HTR-8/SVneo (cell line): Measurements from ENCODE around the gene SPSB1.

ENCODE experiments used
- DNase-seq: peaks from one replicate; pipeline ENCODE4 v3.0.0; 2011; ENCODE audit warnings: low spot score, mixed read lengths; ENCODE audit not compliant: insufficient read length
- FAIRE-seq: peaks from 2 replicates; lab custom pipeline; 2011; peaks lifted over from hg19 to GRCh38; lab: Jason Lieb, UNC

SPSB1 gene

DNA sequence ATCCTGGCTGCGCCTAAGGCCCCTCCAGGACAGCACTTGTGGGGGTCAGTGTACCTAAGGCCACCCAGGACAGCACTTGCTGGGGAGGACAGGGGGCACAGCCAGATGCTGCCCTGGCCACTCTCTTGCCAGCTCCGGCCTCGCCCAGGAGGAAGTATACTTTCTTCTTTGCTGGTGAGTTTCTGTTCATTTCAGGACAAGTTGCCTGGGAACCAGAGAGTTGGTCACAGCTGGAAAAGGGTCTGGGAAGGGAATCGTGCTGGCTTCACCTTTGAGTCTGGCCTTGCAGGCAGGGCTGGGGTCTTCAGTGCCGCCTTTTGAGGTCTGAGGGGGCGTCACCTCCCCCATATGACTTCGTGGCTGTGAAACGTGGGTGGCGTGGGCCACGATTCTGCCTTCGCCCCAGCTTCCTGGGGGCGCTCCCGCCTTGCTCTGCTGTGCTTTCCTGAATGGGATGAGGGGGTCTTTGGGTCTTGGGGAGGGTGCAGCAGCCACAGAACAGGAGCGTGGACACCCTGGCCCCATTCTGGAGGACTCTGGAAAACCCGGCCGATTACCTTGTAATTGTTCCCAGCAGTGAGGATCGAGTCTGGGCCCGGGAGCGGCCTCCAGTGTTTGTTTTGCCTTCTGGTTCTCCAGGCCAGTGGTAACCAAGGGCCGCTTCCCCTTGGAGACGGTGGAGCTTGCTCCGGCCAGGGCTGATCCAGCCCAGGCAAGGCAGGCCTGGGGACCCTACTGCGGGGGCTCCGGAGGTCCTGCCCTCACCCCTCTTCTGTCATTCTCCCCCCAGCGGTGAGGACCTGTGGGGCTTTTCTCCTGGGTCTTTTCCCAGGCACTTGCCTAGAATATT lies 45.9 kb downstream of the SPSB1 start:
- DNase-seq, result no peak
- no peak for FAIRE-seq

DNA sequence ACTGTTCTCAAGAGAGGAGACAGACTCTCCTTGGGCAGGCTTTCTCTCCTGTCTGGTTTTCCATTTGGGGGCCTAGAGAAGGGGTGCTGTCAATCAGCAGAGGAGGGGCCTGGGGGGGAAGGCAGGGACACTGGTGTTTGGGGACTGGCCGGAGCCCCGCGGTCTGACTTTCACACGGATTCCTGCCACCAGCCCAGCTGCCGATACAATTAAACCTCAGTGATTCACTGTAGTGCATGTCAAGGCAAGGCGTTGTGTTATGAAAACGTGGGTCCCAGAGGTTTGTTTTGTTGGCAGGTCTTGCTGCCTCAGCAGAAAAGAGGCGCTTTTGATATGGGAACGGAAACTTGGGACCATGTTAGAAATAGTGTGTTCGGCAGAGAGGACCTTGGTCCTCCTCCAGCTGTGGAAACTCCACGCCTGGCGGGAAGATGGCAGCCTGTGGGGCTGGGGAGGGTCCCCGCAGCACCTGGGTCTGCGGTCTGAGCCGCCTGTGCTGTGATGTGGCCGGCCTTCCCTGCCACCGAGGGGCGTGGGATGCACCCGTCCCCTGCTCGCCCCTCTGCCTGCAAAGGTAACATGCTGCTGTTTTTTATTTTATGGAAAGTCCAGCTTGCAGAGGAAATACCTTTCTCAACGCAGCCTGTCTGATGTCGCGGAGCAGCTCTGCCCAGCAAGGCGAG lies 47.6 kb downstream of the SPSB1 start:
- no peak for FAIRE-seq
- no peak for DNase-seq

GRCh38 chr1:9340864-9341263 lies 48.2 kb downstream of the SPSB1 start:
- FAIRE-seq, result no peak

GRCh38 chr1:9341301-9341845 lies 48.7 kb downstream of the SPSB1 start:
- no peak for DNase-seq
- FAIRE-seq, result no peak

More at GRCh38 chr1:9340864-9341263, 48.2 kb downstream of the SPSB1 start:
- DNase-seq, result no peak

DNA sequence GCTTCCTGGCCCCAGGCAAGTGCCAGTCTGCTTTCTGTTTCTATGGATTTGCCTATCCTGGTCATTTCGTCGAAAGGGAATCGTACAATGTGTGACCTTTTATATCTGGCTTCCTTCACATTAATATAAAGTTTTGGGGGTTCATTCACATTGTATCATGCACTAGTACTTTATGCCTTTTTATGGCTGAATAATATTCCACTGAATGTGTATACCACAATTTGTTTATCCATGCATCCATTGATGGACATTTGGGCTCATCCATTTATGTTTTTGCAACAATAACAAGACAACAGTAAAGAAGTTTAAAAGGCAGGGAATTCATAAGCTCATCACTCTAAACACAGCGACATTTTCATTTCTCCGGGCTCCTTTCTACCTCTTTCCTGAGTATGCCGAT lies 50.6 kb downstream of the SPSB1 start:
- DNase-seq (no peak), FAIRE-seq (no peak)

GRCh38 chr1:9344426-9345200 lies 51.9 kb downstream of the SPSB1 start:
- no peak for FAIRE-seq
- DNase-seq, result no peak

GRCh38 chr1:9345471-9345870 lies 52.8 kb downstream of the SPSB1 start:
- no peak for DNase-seq
- FAIRE-seq, result no peak

DNA sequence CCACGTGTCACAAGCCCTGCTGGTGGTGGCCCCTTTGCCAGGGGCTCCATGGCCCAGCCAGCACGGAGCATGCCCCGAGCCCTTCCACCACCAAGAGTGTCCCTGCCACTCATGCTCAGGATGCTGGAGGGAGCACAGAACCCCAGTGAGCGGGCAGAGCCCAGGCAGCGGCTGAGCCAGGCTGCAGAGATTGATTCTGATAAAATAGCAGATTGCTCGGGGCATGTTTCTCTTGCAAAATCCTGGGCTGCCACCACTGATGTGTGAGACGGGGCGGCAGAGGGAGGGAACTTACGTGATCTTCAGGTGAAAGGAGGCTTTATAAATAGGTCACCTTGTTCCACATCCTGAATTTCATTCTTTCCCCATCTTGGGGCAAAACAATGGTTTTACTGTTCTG lies 53.2 kb downstream of the SPSB1 start:
- no peak for DNase-seq
- FAIRE-seq, result no peak

DNA sequence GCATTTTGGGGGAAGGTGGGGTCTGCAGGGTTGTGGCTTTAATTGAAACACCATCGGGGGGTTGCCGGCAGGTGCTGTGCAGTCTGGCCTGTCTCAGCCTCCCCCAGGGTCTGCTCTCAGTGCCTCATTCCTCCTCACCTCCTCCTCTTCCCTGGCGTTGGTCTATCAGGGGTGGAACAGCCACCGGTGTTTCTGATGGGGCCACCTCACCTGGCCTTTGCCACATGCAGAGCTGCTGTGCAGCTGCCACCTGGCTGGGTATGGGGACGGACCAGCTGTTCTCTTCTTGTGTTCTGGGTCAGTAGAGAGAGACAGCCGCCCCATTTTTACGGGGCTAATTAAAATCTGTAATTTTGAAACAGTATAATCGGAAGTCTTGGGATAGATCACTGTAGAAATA lies 53.9 kb downstream of the SPSB1 start:
- no peak for FAIRE-seq

DNA sequence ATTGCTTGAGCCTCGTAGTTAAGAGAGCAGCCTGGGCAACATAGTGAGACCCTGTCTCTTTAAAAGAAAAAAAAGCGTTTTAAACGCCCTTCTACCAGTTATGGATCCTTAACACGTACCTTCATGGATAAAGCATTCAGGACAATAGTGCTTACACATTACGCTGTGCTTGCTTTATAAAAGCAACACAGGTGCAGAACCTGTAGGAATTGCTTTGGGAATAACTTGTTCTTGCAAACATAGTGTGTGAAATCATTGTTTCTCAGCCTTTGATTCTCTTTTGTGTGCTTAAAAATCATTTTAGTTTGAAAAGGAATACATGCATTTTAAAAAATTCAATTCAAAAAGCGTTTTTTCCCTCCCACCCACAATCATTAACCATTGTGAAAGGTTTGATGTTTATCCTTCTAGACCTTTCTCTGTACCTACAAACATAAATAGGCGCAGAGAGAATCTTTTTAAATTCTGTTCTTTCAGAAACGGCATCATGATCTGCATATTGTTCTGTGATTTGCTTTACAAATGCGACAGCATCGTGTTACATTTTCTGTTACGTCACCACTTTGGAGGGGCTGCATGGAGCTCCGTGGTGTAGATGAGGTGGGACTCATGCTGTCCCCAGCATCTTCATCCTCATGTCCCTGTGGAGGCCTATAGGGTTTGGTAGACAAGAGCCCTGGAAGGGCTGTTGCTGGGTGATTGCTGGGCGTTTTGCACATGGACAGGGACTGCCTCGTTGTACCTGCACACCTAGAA lies 54.6 kb downstream of the SPSB1 start:
- no peak for FAIRE-seq
- no peak for DNase-seq

More for the DNA sequence above, 53.9 kb downstream of the SPSB1 start:
- no peak for DNase-seq

DNA sequence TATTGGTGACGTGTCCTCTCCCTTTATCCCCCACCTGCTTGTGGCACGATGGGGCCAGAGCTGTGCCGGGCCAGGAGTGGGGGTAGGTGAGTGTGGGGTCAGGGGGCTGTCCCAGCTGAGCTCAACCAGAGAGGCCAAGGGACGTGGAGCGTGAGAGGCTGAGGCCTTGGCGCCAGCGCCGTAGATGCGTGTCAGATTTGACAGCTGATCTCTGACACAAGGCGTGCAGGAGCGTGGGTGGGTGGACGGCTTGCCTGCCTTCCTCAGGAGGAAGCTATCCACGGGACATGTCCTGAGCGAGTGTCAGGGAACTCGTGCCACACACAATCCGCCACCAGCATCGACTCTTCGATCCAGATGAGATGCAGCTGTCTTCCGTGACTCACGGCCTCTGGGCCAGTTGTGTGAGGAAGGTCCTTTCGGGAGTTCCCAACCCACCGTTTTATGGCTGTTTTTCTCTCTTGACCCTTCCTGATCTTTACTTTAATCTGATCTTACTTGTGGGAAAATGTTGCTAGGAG lies 56.7 kb downstream of the SPSB1 start:
- FAIRE-seq (no peak), DNase-seq (no peak)

- no peak for DNase-seq
- FAIRE-seq, result peak; percentile 81
Measured at GRCh38 chr1:9350013-9350908, 57.6 kb downstream of the SPSB1 start.

DNA sequence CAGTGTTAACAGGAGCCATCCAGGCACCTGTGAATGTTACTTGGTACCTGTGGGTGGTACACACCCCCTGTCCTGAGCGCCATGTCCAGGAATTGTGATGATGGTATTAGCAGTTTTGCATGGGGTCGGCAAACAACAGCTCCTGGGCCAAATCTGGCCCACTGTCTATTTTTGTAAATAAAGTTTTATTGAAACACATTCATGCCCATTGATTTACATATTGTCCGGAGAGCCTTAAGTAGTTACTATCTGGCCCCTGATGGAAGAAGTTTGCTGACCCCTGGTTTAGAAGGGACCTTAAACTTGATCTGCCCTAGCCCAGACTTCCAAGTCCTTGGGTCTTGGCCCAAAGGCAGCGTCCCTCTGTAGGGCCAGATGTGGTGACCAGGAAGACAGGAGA lies 58.3 kb downstream of the SPSB1 start:
- FAIRE-seq (no peak), DNase-seq (no peak)

DNA sequence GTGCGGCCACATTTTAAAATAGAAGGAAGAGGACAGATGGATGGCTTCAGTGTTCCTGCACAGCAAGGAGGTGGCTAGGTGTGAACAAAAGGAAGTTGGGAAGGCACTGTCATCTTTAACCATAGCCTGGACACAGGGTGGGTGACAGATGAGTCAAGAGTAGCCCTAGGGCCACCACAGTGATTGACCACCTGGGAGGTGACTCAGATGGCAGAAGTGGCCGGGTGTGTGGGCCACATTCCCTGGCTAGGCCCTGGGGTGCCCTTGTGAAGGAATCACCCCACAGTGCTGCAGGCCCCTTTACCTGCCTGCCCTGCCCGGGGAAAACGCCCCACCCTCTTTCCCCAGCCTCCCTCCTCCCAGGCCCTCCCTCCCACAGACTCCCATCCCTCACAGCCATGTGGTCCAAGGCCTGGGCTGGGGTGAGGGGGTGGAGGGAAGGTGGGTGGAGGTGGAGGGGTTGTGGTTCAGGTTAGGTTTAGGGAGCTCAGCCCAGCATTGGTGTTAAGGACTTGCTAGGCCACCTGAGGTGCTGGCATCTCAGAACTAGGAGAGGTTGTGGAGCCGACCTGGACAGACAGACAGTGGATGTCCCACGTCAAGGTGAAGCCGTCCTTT lies 59.1 kb downstream of the SPSB1 start:
- DNase-seq, result no peak
- FAIRE-seq, result no peak

- FAIRE-seq, result no peak
Measured at GRCh38 chr1:9352377-9353134, 59.9 kb downstream of the SPSB1 start.

DNA sequence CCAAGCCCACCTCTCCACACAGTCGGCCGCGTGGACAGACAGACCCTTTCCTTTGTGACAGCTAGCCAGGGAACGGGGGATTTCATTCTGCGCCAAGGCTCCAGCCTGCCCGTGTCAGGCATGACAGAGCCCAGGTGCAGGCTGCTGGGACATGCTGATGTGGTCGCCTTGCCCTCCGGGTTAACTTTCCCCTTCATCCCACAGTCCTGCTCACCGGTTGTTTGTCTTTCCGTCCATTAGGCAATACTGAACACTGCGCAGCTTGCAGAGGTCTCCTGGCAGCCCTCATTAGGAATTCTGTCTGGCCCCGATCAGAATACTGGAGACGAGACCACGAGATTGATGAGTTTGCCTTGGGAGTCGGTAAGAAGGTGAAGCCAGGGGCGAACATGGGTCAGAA lies 62.8 kb downstream of the SPSB1 start:
- FAIRE-seq, result no peak

More at GRCh38 chr1:9352377-9353134, 59.9 kb downstream of the SPSB1 start:
- DNase-seq, result no peak

GRCh38 chr1:9356021-9356420 lies 63.3 kb downstream of the SPSB1 start:
- DNase-seq, result no peak
- FAIRE-seq, result no peak

More for the DNA sequence above, 62.8 kb downstream of the SPSB1 start:
- DNase-seq, result no peak
